ENCODE results near the gene UBE3B. TPM values are rescaled to one million over a fixed set of nuclear protein-coding genes. Genes with fewer than 3 reads are reported as not detected.
"Not testable (repeated sequence)": the region's sequence is repeated elsewhere in the genome, so short reads cannot be mapped to it uniquely, and the experiment has no call there.

UBE3B gene
- total RNA-seq, 1 donor, result 51.4 TPM

DNA sequence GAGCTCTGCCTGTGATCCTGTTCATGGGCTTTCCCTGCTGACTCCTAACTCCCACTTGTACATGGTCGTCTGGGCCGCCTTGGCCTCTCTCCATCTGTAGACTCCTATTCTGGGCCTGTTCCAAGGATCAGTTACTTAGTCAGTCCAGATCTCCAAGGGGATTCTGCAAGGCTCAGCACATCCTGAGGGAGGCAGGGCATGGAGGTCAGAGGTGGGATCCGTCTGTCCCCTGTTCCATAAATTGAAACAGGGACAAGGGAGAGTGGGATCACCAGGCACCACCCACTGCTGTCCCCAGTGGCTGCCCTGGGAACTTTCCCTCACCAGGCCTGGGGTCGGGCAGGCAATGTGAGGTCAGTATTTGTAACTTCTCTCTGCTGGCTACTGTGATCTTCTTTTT lies 43.8 kb upstream of the UBE3B start:
- H3K4me3 ChIP-seq (ENCODE audit: low read depth, low read length), result no peak overlapping the region
- no peak for DNase-seq (ENCODE audit: low read depth)
- TF ChIP-seq, protein P1, sequence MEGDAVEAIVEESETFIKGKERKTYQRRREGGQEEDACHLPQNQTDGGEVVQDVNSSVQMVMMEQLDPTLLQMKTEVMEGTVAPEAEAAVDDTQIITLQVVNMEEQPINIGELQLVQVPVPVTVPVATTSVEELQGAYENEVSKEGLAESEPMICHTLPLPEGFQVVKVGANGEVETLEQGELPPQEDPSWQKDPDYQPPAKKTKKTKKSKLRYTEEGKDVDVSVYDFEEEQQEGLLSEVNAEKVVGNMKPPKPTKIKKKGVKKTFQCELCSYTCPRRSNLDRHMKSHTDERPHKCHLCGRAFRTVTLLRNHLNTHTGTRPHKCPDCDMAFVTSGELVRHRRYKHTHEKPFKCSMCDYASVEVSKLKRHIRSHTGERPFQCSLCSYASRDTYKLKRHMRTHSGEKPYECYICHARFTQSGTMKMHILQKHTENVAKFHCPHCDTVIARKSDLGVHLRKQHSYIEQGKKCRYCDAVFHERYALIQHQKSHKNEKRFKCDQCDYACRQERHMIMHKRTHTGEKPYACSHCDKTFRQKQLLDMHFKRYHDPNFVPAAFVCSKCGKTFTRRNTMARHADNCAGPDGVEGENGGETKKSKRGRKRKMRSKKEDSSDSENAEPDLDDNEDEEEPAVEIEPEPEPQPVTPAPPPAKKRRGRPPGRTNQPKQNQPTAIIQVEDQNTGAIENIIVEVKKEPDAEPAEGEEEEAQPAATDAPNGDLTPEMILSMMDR (IDR thresholded peaks at IDR 0.05; ENCODE audit: insufficient read depth, low read depth, low read length), result peak; percentile 53

DNA sequence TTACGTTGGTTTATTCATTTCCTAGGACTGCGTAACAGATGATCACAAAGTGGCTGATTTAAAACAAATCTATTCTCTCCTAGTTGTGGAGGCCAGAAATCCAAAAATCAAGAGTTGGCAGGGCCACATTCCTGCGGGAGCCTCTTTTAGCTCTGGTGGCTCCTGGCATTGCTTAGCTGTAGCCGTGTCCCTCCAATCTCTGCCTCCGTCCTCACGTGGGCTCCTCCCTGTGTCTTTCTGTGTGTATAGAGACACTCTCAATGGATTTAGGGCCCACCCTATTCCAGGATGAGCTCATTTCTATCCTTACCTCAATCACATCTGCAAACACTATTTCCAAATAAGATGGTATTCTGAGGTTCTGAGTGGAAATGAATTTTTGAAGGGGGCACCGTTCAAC lies 42.9 kb upstream of the UBE3B start:
- no peak for DNase-seq (ENCODE audit: low read depth)
- no peak overlapping the region for H3K4me3 ChIP-seq (ENCODE audit: low read depth, low read length)
- TF ChIP-seq, protein P1 (IDR thresholded peaks at IDR 0.05; ENCODE audit: insufficient read depth, low read depth, low read length), result no peak

DNA sequence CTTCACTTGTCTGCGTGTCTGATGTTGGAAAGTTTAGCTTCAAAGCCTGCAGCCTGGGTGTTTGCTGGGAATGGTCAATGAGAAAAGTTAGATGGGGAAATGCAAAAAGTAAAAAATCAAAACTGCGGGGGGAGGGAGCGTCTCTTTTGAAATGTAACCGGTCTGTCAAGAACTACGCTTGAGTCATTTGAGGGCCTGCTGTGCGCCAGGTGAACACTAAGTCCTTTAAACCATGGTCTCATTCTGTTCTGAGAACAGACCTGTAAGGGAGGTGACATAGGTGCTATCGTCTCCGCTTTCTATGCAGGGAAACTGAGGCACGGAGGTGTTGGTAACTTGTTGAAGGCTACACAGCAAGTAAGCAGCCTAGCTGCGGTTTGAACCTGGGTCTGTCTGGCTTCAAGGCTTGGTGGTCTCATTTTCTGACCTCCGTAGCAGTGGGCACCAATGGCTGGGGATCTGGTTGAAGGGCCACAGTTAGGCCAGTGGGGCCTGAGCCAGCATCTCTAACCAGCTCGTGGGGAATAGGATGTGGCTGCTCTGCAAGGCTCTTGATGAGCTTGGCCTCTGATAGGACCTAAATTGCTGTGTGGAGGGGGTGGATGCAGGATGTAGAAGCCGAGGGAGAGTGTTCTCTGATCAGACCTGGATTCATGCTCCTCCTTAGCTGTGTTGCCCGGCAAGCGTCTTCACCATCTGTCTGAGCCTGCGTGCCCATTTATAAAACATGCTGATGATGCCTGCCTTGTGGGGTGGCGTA lies 41.8 kb upstream of the UBE3B start:
- H3K4me3 ChIP-seq (ENCODE audit: low read depth, low read length), result no peak overlapping the region
- DNase-seq (ENCODE audit: low read depth), result no peak
- TF ChIP-seq, protein P1 (IDR thresholded peaks at IDR 0.05; ENCODE audit: insufficient read depth, low read depth, low read length), result no peak

DNA sequence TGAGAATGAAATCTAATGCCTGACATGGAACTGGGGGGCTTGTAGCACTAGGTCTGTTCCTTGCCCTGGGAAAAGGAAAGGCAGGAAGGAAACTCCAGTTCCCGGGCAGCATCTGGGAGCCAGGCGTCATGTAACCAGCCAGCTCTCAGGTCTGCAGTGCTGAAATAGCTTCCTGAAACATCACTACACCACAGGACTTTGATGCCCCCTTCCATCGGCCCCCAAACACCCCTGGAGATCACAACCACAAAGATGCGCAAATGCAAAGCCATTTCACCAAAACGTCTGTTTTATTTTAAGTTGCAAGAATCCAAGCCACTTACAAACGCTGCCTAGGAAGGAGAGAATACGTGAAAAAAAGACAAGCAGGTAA lies 41.3 kb upstream of the UBE3B start:
- TF ChIP-seq, protein P1 (IDR thresholded peaks at IDR 0.05; ENCODE audit: insufficient read depth, low read depth, low read length), result no peak
- H3K4me3 ChIP-seq (ENCODE audit: low read depth, low read length), result no peak overlapping the region
- no peak for DNase-seq (ENCODE audit: low read depth)

DNA sequence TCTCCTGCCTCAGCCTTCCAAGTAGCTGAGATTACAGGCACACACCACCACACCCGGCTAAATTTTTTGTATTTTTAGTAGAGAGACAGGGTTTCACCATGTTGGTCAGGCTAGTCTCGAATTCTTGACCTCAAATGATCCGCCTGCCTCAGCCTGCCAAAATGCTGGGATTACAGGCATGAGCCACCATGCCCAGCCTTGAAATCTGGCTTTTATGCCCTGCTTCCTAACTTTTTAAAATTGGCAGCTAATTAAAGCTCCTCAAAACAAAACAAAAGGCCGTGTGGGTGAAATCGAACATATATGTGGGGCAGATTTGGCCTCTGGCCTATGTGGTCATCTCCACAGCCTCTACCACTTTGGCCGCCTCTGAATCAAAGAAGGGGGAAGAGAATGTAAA lies 38.3 kb upstream of the UBE3B start:
- DNase-seq (ENCODE audit: low read depth), result no peak
- H3K4me3 ChIP-seq (ENCODE audit: low read depth, low read length), result no peak overlapping the region
- TF ChIP-seq, protein P1 (IDR thresholded peaks at IDR 0.05; ENCODE audit: insufficient read depth, low read depth, low read length), result no peak

DNA sequence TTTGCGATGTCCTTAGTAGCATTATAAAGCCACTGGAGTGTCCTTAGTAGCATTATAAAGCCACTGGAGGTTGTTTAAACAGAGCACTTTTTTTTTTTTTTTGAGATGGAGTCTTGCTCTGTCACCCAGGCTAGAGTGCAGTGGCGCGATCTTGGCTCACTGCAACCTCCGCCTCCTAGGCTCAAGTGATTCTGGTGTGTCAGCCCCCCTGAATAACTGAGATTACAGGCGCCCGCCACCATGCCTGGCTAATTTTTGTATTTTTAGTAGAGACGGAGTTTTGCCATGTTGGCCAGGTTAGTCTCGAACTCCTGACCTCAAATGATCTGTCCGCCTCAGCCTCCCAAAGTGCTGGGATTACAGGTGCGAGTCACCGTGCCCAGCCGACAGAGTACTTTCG lies 37.5 kb upstream of the UBE3B start:
- not testable (repeated sequence) for H3K4me3 ChIP-seq (ENCODE audit: low read depth, low read length); DNase-seq (ENCODE audit: low read depth)

DNA sequence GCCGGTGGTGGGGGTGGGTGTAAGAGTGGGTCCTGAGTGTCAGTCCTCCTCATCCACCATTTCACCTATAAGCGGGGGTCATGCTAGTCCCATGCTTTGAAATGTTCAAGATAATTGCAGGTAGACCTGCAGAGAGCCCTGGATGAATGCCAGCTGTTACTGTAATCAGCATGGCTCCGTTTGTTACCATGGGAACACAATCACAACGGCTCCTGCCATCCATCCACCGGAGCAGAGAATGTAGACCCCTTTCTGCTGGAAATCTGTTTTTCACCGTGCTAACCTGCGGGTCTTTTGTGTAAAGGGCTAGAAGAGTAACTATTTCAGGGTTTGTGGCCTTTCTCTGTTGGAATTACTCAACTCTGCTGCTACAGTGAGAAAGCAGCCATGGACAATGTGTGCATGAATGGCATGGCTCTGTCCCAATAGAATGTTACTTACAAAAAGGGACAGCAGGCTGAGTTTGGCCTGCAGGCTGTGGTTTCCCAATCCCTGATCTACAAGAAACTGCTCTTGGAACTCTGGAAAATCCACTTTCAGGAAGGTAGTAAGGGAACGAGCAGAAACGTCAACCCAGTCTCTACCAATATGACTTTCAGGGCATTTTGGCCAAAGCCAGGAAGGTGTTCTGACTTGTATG lies 36.5 kb upstream of the UBE3B start:
- no peak for DNase-seq (ENCODE audit: low read depth)
- TF ChIP-seq, protein P1 (IDR thresholded peaks at IDR 0.05; ENCODE audit: insufficient read depth, low read depth, low read length), result no peak
- H3K4me3 ChIP-seq (ENCODE audit: low read depth, low read length), result no peak overlapping the region

Data from fibroblast of villous mesenchyme (primary cell).